ENCODE measurements around the gene CNR2.
"Not testable (repeated sequence)": the region's sequence is repeated elsewhere in the genome, so short reads cannot be mapped to it uniquely, and the experiment has no call there.

CNR2 gene

GRCh38 chr1:23826590-23826989 is 86.6 kb downstream of the CNR2 start:
- DNase-seq = not testable (repeated sequence)

- no peak for DNase-seq
These were observed 87.2 kb downstream of the CNR2 start for GRCh38 chr1:23825762-23826522.

GRCh38 chr1:23825076-23825761 is 87.9 kb downstream of the CNR2 start, which contains the start of gene HMGCL:
TSS of gene HMGCL (minus strand) at chr1:23825429. CDS start at chr1:23825415, 14 bp downstream.
- peak; percentile 90 for DNase-seq

- no peak for DNase-seq
These were observed 88.5 kb downstream of the CNR2 start for GRCh38 chr1:23824711-23825075.

- DNase-seq = no peak
These were observed 89.4 kb downstream of the CNR2 start for GRCh38 chr1:23823767-23824166.

All from stimulated activated CD4-positive, alpha-beta T cell treated with anti-CD3 and anti-CD28 coated beads, Interleukin-4, amount 100 ng/mL, for 24 hours (primary cell).